ENCODE measurements around the gene ADRA2A. TPM values are rescaled to one million over a fixed set of nuclear protein-coding genes. Genes with fewer than 3 reads are reported as not detected.

Gene ADRA2A
- total RNA-seq, 1 donor from 2014 or later, result 2.0 TPM

DNA sequence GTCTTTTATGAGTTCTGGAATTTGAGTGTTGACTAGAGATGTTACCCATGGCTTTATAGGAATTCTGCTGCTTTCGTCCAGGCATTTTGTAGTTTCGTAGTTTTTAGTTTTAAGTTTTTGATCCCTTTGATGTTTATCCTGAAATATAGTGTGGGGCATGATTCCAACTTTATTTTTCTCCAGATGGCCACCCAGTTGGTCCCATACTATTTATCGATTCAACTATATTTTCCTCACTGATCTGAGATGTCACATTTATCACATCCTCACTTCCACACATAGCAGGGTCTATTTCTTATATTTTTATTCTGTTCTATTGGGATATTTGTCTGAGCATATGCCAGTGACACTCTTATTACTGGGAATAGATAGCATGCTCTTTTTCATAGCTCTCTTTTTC lies 33.9 kb downstream of the ADRA2A start:
- DNase-seq, result no peak

DNA sequence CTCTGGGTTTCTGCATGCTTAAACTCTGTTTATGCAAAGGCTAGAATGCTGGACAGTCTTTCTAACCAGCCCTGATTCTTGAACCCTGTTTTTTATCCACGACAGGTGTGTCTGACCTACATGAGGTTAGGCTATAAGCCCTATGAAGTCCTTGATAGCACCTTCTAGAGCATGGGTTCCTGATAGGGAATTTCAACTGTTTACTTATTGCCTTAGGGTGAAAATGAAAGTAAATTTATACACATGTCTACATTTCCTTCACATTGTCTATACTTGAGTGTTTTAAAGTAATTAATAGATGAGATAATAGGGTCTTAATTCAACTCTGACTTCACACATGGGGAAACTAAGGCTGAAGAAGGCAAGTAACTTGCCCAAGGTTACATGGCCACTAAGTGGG lies 35.5 kb downstream of the ADRA2A start:
- DNase-seq, result no peak

DNA sequence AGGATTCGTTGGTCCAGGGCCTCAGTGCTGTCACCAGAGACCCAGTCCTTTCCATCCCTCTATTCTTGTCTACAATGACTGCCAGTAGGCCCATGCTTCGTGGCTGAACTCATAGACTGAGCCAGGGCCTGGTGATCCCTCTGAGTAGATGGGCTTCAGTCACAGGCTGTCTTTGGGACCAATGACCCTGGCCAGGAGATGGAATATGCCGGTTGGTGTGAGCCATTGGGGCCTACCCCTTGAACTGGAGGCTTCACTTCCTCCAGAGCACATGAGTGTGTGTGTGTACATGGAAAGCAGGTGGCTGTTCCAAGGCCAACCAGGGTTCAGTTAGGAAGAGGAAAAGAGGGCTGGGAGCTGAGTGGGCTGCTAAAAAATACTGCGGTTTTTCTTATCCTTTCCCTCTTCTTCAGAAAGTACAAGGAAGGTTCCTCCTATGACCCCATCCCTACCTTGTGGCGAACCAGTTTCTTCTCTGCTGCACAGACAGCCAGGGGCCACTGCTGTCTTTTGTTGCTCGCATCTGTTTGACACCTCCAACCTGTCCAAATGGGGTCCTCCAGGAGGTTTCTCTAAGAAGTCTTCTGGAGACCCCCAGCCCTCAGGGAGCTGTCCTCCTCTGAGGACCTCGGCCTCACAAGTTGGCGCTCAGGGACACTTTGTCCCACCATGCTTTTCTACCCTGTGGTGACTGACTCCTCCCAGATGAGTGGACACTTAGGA lies 36.6 kb downstream of the ADRA2A start:
- no peak for DNase-seq

DNA sequence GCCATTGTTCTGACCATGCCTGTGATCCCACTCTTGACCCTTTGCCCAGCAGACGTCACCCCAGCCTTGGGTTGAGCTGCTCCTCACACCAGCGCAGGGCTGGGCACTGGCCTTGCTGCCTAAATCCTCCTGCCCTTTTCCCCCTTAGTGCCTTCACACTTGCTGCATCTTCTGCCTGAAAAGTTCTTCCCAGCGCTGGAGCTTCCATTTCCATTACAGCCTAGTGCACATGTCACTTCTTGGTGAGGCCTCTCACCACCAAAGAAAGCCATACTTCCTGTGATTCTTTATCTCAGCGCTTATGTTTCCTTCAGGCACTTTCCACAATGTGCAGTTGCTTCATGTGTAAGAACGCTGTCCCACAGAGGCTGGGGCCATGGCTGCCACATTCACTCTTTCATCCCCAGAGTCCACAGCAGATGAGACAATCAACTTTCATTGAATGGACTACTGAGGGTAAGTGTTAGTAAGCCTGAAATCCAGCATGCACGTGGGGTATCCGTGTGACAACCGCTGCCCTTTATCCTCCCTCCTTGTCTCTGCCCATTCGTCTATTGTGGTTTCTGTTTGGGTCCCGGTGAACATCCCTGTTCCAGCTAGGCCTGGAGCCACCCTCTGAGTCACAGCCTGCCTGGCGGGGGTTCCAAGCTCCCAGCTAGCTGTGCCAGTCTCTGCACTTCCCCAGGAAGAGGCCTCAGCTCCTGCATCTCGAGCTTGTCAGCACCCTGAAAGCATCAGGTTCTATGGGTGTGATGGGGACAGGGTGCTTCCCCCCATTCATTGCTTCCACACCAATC lies 37.3 kb downstream of the ADRA2A start:
- no peak for DNase-seq

DNA sequence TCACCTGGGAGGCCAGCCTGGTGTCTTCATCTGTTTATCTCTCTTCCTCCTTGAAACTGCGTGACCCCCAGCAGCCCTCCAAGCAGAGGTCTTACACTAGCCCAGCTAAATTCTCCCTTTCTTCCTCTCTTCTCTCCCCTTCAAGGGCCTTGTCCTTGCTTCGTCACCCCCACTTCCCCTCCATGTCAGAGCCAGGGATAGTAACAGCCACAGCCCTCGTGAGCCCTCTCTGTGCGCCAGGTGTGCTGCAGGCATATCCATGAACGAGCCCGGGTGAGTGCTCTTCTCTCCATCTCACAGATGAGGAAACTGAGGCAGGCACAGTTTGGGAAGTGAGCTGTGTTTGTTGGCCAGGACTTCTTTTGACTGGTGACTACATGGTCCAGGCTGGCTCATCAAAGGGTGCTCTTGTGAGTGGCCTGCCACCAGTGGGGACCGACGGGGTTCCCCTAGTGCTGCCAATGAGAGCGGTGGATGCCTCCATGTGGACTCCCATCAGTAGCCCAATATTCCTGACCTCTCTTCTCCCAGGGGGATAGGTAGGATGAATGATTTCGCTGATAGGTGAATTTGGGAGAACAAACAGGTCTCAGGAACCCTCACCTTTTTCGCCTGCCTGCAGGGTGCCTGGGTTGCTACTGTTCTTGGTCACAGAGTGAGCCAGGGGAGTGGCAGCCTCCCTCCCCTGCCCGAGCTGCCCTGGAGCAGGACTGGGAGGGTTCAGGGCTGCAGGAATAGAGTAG lies 38.1 kb downstream of the ADRA2A start:
- DNase-seq, result no peak

DNA sequence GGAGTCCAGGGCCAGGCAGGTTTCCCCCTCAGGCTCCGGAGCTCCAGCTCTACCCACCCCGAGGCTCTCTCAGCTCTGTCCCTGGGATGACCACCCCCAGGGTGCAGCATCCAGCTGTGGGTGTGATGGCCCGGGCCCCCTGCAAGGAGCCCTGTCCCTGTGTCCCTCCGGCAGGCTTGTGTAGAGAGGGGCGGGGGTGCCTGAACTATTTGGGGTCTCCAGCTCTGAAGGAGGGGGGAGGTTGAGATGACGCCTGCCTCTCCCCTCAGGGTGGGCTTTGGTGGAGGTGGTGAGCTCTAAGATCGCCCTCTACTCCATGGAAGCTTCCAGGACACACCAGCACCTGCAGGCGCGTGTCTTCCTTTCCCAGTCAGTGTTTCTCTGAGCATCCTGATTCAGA lies 39.4 kb downstream of the ADRA2A start:
- DNase-seq, result no peak

DNA sequence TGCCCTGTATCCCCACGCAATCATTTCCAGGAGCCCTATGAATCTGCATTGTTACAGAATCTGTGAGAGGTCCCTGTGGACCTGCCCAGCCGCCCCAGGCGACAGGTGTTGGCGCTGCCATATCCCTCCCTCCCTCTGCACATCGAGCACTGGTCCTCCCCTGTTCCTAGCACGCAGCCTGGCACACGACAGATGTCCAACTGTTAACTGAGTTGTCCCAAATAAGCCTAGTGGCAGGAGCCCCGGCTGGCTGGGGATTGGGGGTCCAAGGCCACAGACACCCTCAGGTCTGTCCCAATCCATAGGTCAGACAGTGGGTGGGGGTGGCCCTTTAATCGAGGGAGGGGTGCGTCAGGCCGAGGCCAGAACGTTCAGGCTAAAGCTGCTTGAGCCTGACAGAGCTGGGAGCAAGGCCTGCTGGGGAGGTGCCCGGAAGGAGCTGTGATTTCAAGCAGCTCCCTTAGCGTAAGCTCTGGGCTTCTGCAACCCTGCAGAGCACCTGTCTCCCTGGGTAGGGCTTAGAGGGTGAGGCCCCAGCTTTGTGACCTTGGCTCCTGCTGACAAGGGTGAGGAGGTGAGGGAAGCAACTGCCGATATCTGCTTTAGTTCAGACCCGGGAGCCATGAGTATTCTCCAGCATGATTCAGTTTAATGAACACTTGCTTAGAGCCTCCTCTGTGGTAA lies 40.1 kb downstream of the ADRA2A start:
- no peak for DNase-seq

DNA sequence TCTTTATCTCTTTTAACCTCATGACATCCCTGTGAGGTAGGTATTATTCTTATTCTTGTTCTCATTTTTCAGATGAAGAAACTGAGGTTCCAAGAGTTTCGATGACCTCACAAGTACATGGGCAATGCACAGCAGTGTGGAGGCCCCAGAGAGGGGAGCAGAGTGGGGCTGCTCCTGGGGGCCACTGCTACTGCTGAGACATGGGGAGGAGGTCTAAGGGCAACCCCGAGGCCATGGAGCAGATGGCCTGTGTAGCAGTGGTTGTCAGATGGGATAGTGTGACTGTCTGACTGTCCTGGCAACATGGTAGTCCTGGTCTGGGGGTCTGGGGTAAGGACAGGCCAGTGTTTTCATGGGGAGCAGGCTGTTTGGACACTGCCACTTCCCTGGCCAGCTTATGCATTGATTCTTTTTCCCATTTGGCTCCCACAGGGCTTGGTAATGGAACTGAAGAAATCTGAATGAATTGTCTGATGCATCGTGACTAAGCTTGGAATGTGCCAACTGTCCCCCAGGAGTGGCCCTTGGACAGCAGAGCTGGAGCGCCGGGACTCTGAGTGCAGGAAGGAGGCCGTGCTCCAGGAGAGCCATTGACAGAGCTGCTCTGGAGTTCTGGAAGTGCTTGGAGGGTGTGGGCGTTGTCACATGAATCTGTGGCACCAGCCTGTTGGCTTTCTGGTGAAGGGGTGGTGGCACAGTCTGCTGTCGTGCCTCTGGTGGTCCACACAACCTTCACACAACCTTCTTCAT lies 40.9 kb downstream of the ADRA2A start:
- no peak for DNase-seq

DNA sequence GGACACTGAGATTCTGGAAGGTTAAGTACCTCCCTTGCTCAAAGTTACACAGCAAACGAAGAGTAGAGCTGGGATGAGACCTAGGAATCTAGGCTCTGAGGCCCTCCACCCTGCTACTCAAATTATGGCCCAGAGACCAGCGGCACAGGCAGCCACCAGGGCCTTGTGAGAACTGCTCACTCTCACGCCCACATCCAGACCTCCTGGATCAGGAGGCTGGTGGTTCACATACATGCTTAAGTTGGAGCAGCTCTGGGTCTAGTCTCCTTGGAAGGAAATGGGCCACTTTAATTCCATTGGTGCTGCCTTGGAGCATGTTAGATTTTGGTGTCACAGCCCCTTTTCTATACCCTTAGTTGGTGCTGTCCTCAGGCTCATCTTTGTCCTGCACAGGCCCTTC lies 41.9 kb downstream of the ADRA2A start:
- no peak for DNase-seq

DNA sequence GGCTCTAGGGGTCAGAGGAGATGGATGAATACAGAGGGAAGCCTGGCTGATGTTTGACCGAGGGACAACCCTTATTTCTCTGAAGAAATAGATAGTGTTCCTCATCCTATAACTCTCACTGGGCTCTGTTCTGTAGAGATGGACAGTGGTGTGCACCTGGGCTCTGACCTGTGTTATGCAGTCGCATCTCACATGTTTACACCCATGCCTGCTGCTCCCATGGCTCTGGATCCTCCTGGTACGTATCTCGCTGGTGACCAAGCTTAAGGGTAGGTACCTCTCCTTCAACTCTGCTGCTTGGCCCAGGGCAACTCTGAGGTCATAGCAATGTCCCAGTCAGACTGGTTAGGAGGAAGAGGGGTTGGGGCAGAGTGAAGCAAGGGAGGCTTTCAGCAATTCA lies 42.8 kb downstream of the ADRA2A start:
- DNase-seq, result no peak

DNA sequence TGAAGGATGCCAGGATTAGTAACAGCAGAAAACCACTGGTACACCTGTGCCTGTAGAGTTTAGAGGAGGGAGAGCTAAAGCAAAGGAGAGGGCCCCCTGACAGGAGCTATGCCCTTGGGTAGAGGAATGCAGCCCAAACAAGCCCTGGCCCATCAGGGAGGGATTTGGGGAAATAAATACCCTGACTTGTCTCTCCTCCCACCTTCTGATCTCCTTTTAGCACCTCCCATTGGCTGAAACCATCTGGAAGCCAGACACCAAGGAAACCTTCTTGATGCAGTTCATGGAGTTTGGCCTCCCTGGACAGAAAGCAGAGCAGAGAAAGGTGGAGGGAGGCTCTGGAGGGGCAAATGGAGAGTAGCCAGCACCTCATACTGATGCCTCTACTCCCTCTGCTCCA lies 45.3 kb downstream of the ADRA2A start:
- DNase-seq, result no peak

DNA sequence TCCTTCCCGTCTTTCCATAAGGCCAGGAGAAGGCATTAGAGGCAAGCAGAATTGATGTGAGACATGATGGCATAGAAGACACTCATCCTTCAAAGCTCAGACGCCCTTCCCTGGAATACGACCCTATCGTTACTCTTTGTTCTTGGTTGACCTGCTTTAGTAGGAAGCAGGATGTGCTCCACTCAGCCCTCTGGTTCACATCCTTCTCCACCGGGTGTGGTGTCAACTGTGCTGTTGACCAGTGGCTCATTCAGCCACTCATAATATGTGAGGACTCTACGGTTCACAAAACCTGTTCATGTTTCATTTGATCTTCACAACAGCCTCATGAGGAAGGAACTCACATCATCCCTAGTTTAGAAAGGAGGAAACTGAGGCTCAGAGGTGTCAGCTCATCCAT lies 47.1 kb downstream of the ADRA2A start:
- no peak for DNase-seq

DNA sequence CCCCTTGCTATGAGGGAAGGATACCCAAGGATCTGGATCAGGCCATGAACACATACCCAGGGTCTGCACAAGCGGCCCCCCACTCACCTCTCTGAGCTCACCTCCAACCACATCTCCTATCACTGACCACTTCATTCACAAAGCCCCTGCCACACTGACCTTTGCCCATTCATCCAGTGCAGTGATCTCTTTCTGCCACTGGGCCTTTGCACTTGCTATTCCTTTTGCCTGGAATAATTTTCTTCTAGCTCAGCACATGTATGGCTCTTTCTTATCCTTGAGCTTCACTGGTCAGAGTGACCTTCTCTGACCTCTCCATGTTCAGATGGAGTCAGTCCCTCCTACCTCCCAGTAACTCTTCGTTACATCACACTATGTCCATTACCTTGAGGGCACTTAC lies 48.3 kb downstream of the ADRA2A start:
- no peak for DNase-seq

DNA sequence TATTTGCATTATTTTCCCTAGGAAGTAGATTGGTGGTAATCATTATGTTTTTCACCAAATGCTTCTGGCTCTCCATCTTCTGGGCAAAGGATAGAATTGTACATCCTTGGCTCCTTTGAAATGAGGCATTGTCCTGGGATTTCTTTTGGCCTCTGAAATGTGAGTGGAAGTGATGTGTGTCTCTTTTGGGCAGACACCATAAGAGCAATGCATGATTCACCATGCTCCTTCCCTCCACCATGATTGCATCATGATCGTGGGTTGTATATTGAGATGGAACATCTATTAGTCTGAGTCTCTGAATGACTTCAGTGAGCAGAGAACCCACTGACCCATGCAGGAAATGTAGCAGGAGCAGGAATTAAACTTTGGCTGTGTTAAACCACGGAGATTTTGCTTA lies 49.2 kb downstream of the ADRA2A start:
- no peak for DNase-seq

DNA sequence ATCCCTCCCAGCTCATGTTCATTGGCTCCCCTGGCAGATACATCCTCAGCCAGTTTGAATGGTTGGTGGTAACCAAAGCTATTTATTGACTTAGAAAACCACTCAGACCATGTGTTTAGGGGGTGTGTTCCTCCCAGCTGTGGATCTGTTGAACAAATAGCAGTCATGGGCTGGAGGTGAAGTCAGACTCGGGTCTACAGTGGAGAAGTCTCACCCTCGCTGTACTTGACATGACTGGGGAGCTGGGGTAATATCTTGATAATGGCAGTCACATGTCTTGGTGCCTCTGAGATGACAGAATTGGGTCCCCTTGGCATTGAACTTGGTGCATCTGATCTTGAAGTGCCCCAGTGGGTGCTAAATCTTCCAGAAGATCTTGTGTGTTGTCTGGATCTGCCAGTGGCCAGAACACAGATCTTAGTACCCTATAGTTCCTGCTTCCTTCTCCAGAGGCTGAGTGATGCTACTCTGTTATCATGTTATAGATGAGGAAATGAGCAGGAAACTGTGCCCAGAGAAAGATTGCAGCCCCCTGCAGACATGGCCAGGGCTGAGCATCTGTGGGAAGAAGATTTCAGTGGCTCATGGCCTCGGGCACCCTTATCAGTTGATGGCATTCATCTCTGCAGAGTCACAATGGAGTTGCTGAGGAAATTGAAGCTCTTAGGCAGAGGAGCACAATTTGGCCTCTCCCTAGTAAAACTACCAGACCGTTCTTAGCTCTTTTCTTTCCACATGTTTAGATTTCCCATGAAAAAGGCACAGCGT lies 50.4 kb downstream of the ADRA2A start:
- DNase-seq, result no peak

DNA sequence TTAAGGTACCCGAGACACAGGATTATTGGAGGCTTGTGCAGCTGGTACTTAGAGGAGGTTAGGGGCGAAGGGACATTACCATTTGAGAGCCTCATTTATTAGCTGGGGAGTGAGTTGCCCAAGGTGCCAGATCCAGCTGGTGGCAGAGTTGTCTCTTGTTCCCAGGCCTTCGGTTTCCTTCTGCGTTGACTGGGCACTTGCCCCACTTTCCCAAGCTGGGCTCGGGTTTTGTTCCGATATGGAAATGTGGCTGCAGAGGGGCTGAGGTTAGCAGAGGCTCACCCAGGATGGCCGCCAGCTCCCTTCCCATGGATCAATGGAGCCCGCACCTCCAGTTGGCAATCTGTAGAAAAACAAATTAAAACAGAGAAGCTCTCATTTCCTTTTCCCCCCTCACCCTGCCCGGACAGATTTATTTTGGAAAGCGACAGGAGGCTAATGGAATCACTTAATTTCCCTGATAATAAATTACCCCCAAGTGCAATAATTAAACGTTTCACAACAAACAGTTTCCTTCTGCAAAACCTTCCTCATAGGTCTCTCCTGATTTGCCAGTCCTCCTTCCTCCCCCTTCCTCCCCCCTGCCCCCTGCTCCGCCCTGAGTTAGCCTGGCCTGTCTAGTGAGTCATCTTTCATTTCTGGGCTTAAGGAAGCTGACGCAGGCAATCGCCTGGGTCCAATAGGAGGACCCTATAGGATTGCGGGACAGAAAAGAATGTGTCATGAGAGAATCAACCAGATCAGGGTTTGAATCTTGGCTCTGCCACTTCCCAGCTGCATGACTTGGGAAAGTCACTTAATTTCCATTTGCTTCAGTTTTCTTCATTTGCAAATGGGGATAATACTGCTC lies 51.7 kb downstream of the ADRA2A start:
- no peak for DNase-seq

DNA sequence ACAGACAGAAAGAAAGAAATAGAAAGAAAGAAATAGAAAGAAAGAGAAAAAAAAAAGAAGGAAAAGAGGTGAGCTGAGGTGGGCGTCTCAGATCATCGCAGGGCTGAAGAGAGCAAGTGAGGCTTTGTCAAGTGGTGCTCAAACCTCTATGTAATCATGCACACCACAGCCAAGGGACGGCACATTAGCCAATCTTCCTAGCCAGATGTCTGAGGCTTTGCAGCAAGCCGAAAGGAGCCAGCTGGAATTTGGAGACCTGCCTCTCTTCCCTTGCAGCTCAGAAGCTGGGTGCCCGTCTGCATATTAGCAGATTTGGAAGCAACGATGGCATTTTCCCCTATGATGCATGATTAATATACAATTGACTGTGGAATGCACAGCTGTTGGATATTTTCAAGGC lies 52.5 kb downstream of the ADRA2A start:
- no peak for DNase-seq

DNA sequence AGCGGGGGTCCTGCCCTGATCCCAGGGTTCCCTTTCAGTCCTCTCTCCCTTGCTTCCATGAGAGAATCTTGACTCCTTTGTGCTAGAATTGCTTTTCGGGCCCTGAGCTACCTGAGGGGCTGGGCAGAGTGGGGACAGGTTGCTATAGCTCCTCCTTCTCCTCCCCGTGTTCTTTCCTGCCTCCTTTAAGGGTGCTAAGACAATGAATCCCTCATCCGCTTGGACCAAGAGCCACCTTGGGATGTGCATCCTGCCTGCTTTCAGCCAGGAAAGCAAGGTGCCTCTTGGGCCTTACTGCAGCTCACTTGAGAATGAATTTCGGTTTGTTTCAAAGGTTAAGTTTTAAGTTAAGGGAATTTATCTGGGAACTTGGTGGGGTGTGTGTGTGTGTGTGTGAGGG lies 53.6 kb downstream of the ADRA2A start:
- no peak for DNase-seq
